OCI-LY1 (cell line): ENCODE results near the gene ASTN1.

ENCODE experiments used
- H2AFZ ChIP-seq: fragments of 200-600 bp; sonication (generic), shearing (Covaris generic); 2 replicates; pipeline ENCODE4 v1.6.0; 2014; ENCODE audit warnings: antibody characterized with exemption, mild to moderate bottlenecking, low read length
- H3F3A ChIP-seq: fragments of 200-600 bp; sonication (generic), shearing (Covaris generic); 2 replicates; pipeline ENCODE4 v1.6.0; 2014; ENCODE audit warnings: mild to moderate bottlenecking, antibody characterized with exemption, low read length, moderate library complexity; ENCODE audit not compliant: insufficient read depth
- H3K27ac ChIP-seq: fragments of 200-600 bp; sonication (generic); 2 replicates; pipeline ENCODE4 v1.5.1; 2014; ENCODE audit warnings: low read length, mixed run types, mild to moderate bottlenecking, low read depth; ENCODE audit not compliant: poor library complexity, severe bottlenecking
- H3K27me3 ChIP-seq: fragments of 200-600 bp; sonication (generic); 2 replicates; pipeline ENCODE4 v1.6.0; 2014; ENCODE audit warnings: antibody characterized with exemption, mild to moderate bottlenecking, low read length, moderate library complexity; ENCODE audit not compliant: insufficient read depth
- H3K36me3 ChIP-seq: fragments of 200-600 bp; sonication (generic); 2 replicates; pipeline ENCODE4 v1.6.1; 2014; ENCODE audit warnings: mild to moderate bottlenecking, antibody characterized with exemption, low read length, moderate library complexity, mixed read lengths; ENCODE audit not compliant: insufficient read depth
- H3K4me1 ChIP-seq: fragments of 200-600 bp; sonication (generic); 2 replicates; pipeline ENCODE4 v1.5.1; 2014; ENCODE audit warnings: mild to moderate bottlenecking, low read length, moderate library complexity; ENCODE audit not compliant: insufficient read depth, severe bottlenecking
- H3K4me2 ChIP-seq: fragments of 200-600 bp; sonication (generic), shearing (Covaris generic); 2 replicates; pipeline ENCODE4 v1.6.1; 2014; ENCODE audit warnings: low read length
- H3K4me3 ChIP-seq: fragments of 200-600 bp; sonication (generic); 2 replicates; pipeline ENCODE4 v1.5.1; 2014; ENCODE audit warnings: low read length, low read depth, mild to moderate bottlenecking, mixed read lengths; ENCODE audit not compliant: poor library complexity, severe bottlenecking
- H3K79me2 ChIP-seq: fragments of 200-600 bp; shearing (Covaris generic); 2 replicates; pipeline ENCODE4 v1.6.1; 2016; ENCODE audit warnings: mixed run types, low read length, mixed read lengths; ENCODE audit not compliant: insufficient read depth
- H3K9ac ChIP-seq: fragments of 200-600 bp; sonication (generic), shearing (Covaris generic); 2 replicates; pipeline ENCODE4 v1.6.1; 2014; ENCODE audit warnings: mild to moderate bottlenecking, low read length, mixed read lengths
- H3K9me2 ChIP-seq: fragments of 200-600 bp; sonication (generic), shearing (Covaris generic); 2 replicates; pipeline ENCODE4 v1.6.1; 2014; ENCODE audit warnings: low read depth, mild to moderate bottlenecking, low read length, mixed read lengths
- H3K9me3 ChIP-seq: fragments of 200-600 bp; shearing (Covaris generic); 2 replicates; pipeline ENCODE4 v1.6.1; 2014; ENCODE audit warnings: low read length, mixed read lengths
- H4K20me1 ChIP-seq: fragments of 200-600 bp; sonication (generic), shearing (Covaris generic); 2 replicates; pipeline ENCODE4 v1.6.0; 2016; ENCODE audit warnings: mild to moderate bottlenecking, low read length; ENCODE audit not compliant: insufficient read depth
- CTCF ChIP-seq: fragments of 200-600 bp; sonication (generic), shearing (Covaris generic); IDR thresholded peaks from 2 replicates; pipeline ENCODE4 v1.5.1; 2017; ENCODE audit warnings: mild to moderate bottlenecking, antibody characterized with exemption, low read length, moderate library complexity, mixed read lengths
- EZH2 ChIP-seq: fragments of 200-600 bp; sonication (generic), shearing (Covaris generic); IDR thresholded peaks from 2 replicates; pipeline ENCODE4 v1.8.0; 2017; ENCODE audit warnings: borderline replicate concordance, mixed run types, mild to moderate bottlenecking, antibody characterized with exemption, low read length, moderate library complexity, mixed read lengths

ASTN1 gene

GRCh38 chr1:177116941-177117340, 47.6 kb downstream of the ASTN1 start:
- no peak overlapping the region for H3K9ac ChIP-seq
- no peaks in the 10 kb centered on the region for H3F3A ChIP-seq
- no peaks in the 10 kb centered on the region for H4K20me1 ChIP-seq
- H3K27ac ChIP-seq: no peak overlapping the region
- H3K79me2 ChIP-seq: no peaks in the 10 kb centered on the region
- no peaks in the 10 kb centered on the region for H3K9me2 ChIP-seq
- no peaks in the 10 kb centered on the region for H3K27me3 ChIP-seq
- no peaks in the 10 kb centered on the region for H3K4me1 ChIP-seq
- H3K36me3 ChIP-seq: no peaks in the 10 kb centered on the region
- no peak overlapping the region for H2AFZ ChIP-seq
- TF ChIP-seq CTCF (no peak), EZH2 (no peak)
- H3K4me3 ChIP-seq: no peak overlapping the region
- H3K4me2 ChIP-seq: no peak overlapping the region
- H3K9me3 ChIP-seq: no peaks in the 10 kb centered on the region

DNA sequence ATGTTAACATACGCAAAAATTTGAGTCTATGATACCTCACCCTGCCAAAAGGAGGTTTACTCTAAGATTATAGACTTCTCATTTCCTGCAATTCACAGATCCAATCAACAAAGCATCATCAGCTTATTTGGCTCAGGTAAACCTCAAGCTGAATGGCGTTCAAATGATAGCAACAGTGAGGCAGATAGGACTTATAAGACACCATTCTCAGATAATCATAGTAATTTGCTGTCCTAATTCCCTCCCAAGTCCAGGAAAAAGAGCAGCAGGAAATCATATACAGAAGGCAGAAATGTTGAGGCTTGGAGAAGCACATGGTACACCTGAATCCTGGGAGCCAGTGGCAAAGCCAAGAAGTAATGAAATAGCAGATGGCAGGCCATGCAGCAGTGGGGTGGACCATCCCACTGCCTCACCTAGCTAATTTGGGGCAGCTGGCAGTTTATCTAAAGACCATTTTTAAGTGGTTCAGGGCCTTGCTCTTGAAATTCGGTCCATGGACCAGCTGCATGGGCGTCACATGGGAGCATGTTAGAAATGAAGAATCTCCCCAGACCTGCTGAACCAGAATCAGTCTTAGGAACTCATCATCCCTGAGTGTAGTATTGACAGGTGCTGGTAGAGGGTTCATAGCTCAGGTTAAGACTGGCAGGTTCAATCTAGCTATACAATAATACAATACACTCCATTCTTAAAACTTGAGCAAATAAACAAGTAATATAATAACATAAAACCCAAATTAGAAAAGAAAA, 57.7 kb downstream of the ASTN1 start:
- H3K27ac ChIP-seq: no peak overlapping the region
- no peak overlapping the region for H3K4me2 ChIP-seq
- no peaks in the 10 kb centered on the region for H3K9me3 ChIP-seq
- no peak for TF ChIP-seq EZH2
- TF ChIP-seq CTCF: no peak
- no peaks in the 10 kb centered on the region for H3K27me3 ChIP-seq
- no peaks in the 10 kb centered on the region for H3K9me2 ChIP-seq
- H3K4me1 ChIP-seq: no peaks in the 10 kb centered on the region
- no peaks in the 10 kb centered on the region for H3F3A ChIP-seq
- H3K4me3 ChIP-seq: no peak overlapping the region
- H3K36me3 ChIP-seq: no peaks in the 10 kb centered on the region
- no peak overlapping the region for H2AFZ ChIP-seq
- no peaks in the 10 kb centered on the region for H4K20me1 ChIP-seq
- no peaks in the 10 kb centered on the region for H3K79me2 ChIP-seq
- no peak overlapping the region for H3K9ac ChIP-seq

GRCh38 chr1:177106196-177106595, 58.3 kb downstream of the ASTN1 start:
- H3K9me3 ChIP-seq: no peaks in the 10 kb centered on the region
- H4K20me1 ChIP-seq: no peaks in the 10 kb centered on the region
- H3K9ac ChIP-seq: no peak overlapping the region
- no peaks in the 10 kb centered on the region for H3K27me3 ChIP-seq
- no peaks in the 10 kb centered on the region for H3K36me3 ChIP-seq
- H3K27ac ChIP-seq: no peak overlapping the region
- no peak overlapping the region for H3K4me3 ChIP-seq
- no peaks in the 10 kb centered on the region for H3K79me2 ChIP-seq
- no peak for TF ChIP-seq CTCF
- no peak for TF ChIP-seq EZH2
- H2AFZ ChIP-seq: no peak overlapping the region
- no peak overlapping the region for H3K4me2 ChIP-seq
- H3F3A ChIP-seq: no peaks in the 10 kb centered on the region
- no peaks in the 10 kb centered on the region for H3K4me1 ChIP-seq
- no peaks in the 10 kb centered on the region for H3K9me2 ChIP-seq
